GM19328 (cell line): Measurements from ENCODE around the gene SDK1.
"Not testable (repeated sequence)": the region's sequence is repeated elsewhere in the genome, so short reads cannot be mapped to it uniquely, and the experiment has no call there.

Experiments used
- ATAC-seq: cut with Tn5 transposase; IDR thresholded peaks from one replicate; pipeline ENCODE4 v1.9.1; 2021; ENCODE audit warnings: mild to moderate bottlenecking, moderate library complexity; ENCODE audit not compliant: unreplicated experiment

SDK1 gene

DNA sequence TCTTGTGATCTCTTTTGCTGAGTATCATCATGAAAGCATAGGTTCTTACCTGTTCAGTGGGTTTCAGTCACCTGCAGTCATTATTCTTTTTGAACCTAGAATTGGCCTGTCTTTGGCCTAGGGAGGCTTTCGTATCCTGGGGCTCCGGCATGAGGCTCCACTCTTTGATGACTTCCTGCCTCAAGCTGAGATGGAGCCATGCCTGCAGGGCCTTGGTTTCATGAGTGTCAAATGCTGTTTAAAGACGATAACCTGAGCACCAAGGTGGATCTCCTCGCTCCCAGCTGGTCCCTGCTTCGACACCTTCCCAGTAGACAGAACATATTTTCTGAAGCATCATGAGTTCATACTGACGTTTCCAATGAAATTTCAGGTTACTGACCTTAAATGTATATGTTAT lies 783.2 kb downstream of the SDK1 start:
- ATAC-seq = no peak

DNA sequence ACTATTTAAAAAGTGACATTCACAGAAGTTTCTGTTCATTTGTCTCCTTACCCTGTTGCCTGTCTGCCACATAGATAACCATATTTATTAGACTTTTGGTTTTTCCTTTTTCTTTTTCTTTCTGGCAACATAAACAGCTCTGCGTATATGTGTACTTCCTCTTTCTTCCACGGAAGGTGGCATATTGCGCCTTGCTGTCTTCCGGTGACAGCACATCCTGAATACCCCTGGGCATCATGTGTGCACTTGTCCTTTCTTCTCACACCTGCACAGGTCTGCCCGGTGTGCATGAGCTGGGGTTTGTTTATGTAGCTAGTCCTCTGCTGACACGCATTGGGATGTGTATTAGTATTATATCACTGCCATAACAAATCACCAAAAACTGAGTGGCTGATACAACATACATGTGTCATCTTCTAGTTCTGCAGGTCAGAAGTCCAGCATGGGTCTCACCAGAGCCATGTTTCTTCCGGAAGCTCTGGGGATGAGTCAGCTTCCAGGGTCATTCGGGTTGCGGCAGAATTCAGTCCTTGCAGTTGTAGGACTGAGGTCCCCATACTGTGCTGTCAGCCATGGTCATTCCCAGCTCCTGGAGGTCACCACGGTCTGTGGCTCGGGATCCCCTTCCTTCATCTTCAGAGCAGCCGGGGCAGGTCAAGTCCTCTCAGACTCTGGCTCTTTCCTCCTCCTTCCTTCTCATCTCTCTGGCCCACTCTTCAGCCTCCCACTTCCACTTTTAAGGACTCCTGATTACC lies 785.1 kb downstream of the SDK1 start:
- ATAC-seq = no peak

DNA sequence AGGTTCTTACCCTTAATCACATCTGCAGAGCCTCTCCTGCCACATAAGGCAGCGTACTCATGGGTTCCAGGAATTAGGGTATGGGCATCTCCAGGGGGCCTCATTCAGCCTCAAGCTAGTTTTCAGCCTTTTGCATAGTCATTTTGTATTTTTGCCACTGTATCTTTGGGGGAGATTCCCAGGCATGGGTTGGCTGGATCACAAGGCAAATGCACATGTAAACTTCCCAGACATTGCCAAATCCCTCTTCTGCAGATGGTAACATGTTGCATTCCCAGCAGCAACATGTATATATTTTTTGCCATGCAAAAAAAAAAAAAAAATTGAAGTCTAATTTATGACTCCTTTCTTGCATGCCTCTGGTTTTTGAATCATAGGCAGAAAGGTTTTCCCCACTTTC lies 785.7 kb downstream of the SDK1 start:
- ATAC-seq = no peak

DNA sequence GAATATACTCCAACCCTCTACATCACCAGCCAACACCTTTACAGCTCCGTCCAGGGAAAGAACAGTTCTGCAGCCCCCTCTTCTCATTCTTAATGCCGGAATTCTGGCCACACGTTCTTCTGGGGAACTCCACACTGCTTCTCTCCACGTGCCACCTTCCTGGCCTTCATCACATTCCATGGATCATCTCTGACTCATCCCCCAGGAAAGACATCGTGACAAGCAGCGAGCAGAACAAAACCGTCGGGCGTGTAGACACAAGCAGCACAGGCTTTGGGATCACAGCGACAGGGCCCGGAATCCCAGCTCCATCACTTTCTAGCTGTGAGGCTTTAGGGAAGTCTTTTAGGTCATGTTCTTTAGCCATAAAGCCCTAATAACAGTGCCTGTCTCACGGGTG lies 790.7 kb downstream of the SDK1 start:
- ATAC-seq = no peak

DNA sequence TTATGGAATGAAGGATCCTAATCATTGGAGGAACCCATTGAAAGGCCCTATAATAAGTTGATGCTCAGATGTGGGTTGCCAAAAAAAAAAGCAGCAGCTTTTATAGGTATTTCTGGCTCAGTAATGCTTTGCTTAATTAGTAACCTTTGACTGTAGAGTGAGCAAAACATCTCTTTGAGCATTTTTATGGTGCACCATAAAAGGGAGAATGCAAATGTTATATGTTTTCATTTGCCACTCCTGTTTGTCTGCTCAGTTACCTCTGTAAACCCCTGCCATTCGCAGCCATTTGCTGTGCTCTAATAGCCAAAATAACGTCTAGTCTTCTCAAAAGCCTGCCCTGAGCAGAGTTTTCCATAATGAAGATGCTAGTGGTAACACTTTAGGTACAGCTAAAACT lies 792.0 kb downstream of the SDK1 start:
- no peak for ATAC-seq

DNA sequence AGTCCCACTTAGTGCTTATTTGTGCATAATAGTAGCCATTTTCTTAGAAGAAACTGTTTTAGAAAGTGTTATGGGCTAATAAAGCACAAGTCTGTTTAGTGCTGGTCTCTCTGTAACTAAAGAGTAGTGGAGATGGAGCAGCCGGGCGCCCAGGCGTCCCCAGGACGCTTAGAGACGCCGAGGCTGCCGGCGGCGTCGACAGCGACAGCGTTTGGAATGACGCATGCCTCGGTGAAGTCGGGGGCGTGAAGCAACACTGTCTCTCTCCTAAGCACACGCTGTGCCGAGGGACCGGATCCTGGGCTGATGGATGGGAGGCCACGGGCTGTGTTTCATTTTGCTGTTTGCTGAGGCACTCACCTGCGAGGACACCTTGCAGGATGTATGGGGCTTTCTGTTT lies 792.4 kb downstream of the SDK1 start:
- ATAC-seq = no peak

DNA sequence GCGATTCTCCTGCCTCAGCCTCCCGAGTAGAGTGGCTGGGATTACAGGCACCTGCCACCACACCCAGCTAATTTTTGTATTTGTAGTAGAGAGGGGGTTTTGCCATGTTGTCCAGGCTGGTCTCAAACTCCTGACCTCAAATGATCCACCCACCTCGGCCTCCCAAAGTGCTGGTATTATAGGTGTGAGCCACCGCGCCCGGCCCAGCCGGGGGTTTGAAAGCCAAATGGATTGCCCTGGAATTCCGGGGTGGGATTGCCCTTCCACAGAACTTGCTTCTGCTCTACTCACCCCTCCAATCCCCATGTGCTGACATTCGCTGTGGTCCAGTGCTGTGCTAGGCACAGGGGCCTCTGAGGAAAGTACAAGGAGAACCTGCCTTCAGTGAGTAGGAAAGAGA lies 793.1 kb downstream of the SDK1 start:
- not testable (repeated sequence) for ATAC-seq

DNA sequence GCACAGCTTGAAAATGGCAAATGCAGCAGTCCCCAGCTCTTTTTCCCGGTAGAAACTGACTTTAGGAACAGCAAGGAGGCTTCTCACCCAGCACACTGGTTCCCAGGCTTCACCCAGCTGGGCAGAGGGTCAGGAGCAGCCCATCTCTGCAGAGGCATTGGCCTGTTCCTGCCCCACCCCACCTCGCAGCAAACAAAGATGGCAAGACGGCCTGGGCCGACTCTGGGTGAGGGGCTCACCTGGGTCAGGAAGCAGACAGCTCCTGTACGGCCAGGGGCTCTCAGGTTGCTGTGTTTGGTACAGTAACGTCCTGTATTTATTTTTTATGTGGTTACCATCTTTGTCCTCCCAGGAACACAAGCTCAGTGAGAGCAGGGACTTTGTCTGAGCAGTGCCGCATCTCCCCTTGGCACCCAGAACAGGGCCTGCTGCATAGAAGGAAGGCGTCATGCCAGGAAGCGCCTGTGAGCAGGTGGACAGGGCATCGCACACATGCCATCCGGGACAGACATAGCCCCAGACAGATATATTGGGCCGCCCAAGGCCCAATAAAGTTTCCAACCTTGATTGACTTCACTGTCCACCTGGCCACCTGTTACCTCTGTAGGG lies 796.1 kb downstream of the SDK1 start:
- ATAC-seq = no peak

DNA sequence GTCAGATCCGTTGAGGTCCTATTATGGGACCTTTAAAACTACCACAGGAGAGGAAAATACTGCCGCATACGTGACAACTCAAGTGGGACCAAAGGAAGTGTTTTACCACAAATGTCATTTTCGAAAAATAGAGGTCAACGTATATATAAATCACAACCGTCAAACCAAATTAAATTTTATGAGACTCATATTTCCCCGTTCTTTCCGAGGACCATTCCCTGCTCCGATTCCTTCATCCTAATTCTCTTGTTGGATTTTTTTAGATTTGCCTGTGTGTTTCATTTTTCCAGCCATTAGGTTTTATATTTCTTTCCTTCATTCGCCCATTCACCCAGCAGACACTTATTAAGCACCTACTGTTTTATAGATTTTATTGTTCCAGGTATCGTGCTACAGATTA lies 797.1 kb downstream of the SDK1 start:
- no peak for ATAC-seq

DNA sequence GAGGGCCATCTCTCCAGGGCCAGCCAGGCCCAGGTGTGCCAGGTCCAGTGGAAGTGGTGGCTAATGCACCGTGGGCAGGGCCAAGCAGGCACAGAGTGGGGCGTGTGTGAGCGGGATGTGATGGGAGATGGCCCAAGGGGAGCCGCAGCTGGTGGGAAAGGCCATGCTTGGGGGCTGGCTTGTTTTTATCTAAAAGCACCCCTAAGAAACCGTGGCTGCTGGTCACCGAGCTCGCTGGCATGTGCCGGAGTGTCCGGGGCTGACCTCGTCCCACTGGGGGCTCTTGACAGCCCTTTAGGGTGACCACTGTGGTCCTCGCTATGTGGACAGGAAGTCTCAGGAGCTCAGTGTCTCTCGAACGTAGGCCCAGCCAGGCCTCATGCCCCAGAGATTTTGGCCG lies 798.6 kb downstream of the SDK1 start:
- ATAC-seq = no peak

DNA sequence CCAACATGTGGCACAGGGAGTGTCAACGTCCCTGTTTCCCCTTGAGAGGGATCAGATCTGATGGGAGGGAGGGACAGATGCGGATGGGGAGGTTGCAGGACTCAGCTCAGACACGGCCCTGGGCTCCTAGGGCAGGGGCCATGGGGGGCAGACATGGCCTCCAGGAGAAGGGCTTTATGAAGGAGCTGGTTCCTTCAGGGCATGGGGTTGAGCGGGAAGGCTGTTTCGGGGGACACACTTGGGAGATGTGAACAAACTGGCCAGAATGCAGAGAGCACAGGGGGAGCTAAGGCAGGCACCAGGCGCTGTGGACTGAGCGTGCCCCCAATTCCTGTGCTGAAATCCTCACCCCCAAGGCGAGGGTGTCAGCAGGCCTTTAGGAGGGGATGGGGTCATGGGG lies 799.1 kb downstream of the SDK1 start:
- no peak for ATAC-seq

DNA sequence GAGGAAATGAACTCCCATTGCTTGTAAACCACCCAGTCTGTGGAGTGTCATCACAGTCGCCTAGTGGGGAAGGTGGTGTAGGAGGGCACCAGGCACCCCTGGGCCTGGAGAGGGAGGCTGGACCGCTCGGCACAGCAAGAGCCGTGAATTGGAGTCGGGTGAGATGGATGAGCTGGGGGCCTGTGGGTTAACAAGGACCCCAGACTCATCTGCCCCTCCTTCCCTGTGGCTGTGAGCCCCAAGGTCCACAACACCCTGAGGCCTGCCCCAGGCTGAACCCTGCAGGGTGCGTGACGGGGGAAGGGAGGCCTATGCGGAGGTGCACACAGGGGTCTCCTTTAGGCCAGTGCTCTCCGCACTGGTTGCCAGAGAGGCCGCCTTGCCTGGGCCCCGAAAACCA lies 799.6 kb downstream of the SDK1 start:
- no peak for ATAC-seq

DNA sequence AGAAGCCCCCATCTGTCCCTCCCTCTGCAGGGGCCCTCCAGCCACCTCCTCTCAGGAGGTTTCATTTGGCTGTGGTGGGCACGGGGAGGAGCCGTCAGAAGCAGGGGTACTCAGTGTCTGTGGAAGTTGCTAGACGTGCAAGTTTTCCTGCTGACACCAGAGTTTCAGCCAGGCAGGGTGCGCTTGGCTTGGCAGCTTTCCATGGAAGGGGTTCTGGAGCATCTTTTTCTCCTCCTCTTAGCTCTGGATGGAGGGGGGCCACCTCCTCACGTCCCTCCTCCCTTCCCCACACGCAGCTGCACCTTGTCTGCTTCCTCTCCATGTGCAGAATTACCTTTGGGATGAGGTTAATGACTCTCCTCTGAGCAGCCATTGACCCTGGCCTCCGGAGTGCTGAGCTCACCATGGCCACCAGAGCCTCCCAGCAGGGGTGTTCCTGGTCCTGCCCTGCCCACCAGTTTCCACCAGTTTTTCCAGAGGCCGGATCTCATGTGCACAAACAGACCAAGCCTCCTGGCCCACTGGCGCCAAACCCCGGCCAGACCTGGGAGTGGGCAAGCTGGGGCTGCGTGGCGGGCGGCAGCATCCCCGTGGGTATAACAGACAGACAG lies 801.3 kb downstream of the SDK1 start:
- no peak for ATAC-seq

DNA sequence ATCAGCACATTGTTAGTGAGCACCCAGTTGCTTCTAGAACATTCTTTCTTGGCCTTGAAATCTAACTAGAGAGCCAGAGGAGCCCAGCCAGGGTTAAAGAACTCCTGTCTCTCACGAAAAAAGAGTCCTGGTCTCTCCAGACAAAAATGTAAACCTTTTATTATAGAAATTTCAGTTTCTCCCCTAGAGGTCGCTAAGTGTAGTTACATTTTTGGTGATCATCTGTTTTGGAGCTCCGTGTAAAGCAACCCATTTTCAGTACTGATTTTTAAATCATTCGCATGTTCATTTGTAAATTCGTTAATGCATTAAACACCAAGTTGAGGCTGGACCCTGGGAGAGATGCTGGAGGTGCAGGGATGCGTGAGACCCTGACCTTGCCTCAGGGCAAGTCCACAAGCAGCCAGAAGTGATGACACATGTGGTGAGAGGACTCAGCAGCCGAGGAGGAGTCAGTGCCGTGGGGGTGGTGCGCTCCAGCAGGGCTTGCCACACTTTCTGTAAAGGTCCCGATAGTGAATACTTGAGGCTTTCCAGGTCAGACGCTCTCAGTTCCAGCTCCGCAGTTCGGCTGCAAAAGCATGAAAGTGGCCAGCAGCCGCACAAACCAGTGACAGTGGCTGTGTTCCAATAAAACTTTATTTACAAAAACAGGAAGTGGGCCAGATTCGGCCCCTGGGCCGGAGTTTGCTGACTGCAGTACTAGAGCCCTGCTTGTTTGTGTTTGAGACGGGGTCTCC lies 802.5 kb downstream of the SDK1 start:
- no peak for ATAC-seq

DNA sequence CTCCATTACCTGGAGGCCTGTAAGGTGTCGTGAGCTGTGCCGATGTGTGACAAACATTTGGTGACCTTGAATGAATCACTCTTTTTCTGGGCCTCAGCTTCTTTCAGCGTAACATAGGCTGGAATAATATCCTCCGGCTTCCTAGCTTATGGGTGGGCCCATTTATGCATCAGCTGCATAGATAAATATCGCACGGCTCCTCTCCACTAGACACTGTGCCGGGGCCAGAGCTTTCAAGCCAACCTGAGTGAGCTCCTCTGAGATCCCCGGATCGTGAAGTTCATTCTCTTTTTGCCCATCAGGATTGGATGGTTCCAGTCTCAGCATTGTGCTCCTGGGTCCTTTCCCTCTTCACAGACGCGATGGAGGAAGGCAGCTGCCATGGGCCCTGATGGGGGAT lies 806.8 kb downstream of the SDK1 start:
- ATAC-seq = no peak

DNA sequence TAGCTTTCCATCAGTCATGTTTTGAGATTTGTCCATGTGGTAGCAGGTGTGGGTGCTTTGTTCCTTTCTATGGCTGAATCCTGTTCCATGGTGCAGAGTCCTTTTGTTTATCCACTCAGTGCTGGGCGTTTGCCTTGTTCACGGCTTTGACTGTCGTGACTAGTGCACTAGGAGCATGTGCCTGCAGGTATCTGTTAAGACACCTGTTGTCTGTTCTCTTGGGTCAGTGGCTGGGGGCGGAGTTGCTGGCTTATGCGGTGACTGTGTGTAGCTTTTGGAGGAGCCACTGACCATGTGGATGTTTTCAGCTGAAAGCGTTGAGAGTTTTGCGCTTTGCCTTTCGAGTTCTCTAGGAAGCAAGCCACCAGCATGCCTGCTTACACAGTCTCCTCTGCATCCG lies 807.9 kb downstream of the SDK1 start:
- no peak for ATAC-seq

DNA sequence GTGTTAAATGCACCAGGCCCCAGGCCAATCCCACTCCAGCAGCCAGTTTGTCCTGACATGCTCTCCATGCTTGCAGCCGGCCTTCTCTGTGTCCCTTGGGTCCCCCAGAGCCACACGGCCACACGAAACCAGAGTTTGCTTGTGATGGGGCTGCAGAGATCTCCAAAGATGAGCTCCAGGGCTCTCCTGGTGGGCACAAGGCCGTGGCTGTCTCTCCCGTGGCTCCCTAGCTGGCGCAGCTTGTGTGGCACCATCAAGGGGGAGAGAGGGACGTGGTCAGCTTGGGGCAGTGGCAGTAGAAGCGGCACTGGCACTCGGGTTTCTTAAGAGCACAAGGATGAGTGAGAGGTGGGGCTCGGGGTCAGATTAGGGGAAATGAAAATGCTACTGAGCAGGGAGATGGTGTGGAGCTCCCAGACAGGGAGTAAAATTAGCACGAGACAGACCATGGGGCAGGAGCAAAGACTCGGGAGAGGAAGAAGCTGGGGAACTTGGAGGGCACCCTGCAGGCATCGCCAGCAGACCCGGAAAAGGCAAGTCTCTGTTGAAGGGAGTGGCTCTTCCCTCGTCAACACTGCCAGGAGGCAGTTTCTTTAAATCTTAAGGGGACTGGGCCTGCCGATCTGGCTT lies 808.5 kb downstream of the SDK1 start:
- no peak for ATAC-seq

DNA sequence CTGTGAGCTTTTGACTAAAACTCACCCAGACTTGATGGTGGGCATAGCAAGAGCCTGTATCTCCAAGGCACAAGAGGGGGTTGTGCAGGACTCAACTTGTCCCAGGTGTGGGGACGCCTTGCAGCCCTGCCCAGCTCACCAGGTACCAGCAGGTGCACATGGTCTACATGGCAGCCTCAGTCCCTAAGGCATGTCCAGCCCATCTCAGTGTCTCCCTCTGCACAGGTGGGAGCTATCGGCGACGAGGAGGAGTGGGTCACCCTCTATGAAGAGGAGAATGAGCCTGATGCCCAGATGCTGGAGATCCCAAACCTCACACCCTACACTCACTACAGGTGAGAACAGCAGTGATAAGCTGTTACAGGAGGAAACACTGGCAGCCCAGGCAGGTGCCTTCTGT lies 809.4 kb downstream of the SDK1 start:
- ATAC-seq = no peak

DNA sequence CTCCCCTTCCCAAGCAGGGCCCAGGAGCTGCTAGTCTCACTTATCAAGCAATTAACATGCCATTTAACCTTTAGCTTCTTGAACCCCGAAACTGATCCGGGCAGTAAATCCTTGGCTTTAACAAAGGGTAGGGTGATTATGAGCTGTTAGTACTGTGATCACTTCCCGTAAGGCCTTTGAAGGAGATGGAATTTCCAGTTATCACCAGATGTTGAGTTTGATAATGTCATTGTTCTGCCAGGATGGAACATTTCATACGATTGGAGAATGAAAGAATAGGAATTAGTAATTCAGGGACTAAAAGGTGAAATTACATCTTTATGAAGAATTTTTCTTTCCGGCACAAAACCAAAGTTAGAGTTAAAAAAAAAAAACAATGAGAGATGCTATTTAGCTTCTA lies 810.1 kb downstream of the SDK1 start:
- no peak for ATAC-seq

DNA sequence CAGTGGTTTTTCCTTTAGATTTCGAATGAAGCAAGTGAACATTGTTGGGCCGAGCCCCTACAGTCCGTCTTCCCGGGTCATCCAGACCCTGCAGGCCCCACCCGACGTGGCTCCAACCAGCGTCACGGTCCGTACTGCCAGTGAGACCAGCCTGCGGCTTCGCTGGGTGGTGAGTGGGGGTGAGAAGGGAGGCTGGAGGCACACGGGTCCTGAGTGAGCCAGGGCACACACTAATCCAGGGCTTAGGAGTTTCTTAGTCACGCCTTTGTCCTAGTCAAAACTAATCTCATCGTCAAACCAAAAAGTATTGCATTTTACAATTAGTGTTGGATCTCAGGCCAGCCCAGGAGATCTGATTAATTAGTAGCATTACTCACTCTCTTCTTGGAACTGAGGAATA lies 812.2 kb downstream of the SDK1 start:
- no peak for ATAC-seq

DNA sequence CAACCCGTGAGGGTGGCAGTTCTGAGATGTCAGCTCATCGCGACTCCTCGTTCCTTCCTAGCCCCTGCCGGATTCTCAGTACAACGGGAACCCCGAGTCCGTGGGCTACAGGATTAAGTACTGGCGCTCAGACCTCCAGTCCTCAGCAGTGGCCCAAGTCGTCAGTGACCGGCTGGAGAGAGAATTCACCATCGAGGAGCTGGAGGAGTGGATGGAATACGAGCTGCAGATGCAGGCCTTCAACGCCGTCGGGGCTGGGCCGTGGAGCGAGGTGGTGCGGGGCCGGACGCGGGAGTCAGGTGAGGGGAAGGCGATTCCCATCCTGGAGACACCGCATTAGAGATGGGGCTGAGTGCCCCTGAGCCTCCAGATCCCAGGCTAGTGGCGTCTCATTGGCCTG lies 812.9 kb downstream of the SDK1 start:
- no peak for ATAC-seq
